Measurements from ENCODE around the gene SCPEP1.

The SCPEP1 gene

DNA sequence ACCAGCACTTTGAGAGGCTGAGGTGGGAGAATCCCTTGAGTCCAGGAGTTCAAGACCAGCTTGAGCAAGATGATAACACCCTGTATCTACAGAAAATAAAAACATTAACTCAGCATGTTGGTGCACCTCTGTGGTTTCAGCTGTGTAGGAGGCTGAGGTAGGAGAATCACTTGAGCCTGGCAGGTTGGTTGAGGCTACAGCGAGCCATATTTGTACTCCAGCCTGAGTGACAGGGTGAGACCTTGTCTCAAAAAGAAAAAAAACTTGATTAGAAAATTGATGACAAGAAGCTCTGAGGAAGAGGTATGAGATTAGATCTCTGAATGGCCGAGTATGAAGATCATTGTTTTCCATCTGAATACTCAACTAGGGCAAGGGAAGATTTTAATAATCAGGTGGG is 31.0 kb downstream of the SCPEP1 start:
- TF ChIP-seq, protein P1, sequence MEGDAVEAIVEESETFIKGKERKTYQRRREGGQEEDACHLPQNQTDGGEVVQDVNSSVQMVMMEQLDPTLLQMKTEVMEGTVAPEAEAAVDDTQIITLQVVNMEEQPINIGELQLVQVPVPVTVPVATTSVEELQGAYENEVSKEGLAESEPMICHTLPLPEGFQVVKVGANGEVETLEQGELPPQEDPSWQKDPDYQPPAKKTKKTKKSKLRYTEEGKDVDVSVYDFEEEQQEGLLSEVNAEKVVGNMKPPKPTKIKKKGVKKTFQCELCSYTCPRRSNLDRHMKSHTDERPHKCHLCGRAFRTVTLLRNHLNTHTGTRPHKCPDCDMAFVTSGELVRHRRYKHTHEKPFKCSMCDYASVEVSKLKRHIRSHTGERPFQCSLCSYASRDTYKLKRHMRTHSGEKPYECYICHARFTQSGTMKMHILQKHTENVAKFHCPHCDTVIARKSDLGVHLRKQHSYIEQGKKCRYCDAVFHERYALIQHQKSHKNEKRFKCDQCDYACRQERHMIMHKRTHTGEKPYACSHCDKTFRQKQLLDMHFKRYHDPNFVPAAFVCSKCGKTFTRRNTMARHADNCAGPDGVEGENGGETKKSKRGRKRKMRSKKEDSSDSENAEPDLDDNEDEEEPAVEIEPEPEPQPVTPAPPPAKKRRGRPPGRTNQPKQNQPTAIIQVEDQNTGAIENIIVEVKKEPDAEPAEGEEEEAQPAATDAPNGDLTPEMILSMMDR (IDR thresholded peaks at IDR 0.05; ENCODE audit: insufficient read depth, low read length, poor library complexity, severe bottlenecking): no peak
- Histone ChIP-seq H3K27me3 (replicated peaks; ENCODE audit: control insufficient read depth, insufficient read depth, low read length) (no peaks in the 10 kb centered on the region), H3K4me3 (replicated peaks; ENCODE audit: low read depth, low read length) (no peak overlapping the region), H3K36me3 (ENCODE audit: control insufficient read depth, insufficient read depth, low read length) (peaks cover 2% of the 10 kb centered on the region)
- no peak for DNase-seq (ENCODE audit: extremely low read depth, insufficient read length)

DNA sequence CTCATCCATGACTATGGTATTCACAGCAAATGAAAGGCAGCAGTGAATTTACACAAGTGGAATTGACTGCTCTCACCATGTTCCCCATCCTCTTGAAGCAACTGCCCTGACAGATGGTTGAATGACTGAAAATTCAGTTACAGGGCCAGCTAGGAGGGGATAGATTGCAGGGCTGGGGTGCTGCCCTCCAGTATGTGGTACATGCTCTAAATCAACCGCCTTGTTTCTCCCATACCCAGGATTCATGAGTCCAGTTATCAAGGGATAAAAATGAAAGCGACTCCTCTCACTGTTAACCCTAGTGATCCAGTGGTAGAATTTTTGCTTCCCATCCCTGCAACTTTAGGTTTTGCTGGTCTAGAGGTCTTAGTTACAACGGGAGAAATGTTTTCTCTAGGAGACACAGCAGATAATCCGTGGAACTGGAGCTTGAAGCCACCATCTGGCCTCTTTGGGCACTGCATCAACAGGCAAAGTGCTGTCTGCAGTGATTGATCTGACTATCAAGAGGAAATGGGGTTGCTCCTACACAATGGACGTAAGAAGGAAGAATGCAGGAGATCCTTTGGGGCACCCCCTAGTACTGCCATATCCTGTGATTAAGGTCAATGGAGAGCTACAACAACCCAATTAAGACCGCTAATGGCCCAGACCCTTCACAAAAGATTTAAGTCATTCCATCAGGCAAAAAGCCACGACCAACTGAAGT is 32.0 kb downstream of the SCPEP1 start:
- Histone ChIP-seq H3K36me3 (ENCODE audit: control insufficient read depth, insufficient read depth, low read length) (peaks cover 2% of the 10 kb centered on the region), H3K4me3 (replicated peaks; ENCODE audit: low read depth, low read length) (no peak overlapping the region), H3K27me3 (replicated peaks; ENCODE audit: control insufficient read depth, insufficient read depth, low read length) (no peaks in the 10 kb centered on the region)
- peak; percentile 37 for DNase-seq (ENCODE audit: extremely low read depth, insufficient read length)
- TF ChIP-seq, protein P1 (IDR thresholded peaks at IDR 0.05; ENCODE audit: insufficient read depth, low read length, poor library complexity, severe bottlenecking): peak; percentile 83

DNA sequence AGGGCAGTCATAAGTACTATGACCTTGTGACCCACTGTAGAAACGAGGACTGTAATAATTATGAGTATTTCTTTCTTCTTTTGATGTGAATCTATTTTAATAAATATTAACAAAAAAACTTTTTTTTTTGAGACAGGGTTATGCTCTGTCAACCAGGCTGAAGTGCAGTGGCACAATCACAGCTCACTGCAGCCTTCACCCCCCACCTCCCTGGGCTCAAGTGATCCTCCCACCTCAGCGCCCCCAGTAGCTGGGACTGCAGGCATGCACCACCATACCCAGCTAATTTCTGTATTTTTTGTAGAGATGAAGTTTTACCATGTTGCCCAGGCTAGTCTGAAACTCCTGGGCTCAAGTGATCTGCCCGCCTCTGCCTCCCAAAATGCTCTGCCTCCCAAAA is 32.6 kb downstream of the SCPEP1 start:
- TF ChIP-seq, protein P1 (IDR thresholded peaks at IDR 0.05; ENCODE audit: insufficient read depth, low read length, poor library complexity, severe bottlenecking): no peak
- DNase-seq (ENCODE audit: extremely low read depth, insufficient read length): no peak
- Histone ChIP-seq H3K36me3 (ENCODE audit: control insufficient read depth, insufficient read depth, low read length) (peaks cover 2% of the 10 kb centered on the region), H3K27me3 (replicated peaks; ENCODE audit: control insufficient read depth, insufficient read depth, low read length) (no peaks in the 10 kb centered on the region), H3K4me3 (replicated peaks; ENCODE audit: low read depth, low read length) (no peak overlapping the region)

DNA sequence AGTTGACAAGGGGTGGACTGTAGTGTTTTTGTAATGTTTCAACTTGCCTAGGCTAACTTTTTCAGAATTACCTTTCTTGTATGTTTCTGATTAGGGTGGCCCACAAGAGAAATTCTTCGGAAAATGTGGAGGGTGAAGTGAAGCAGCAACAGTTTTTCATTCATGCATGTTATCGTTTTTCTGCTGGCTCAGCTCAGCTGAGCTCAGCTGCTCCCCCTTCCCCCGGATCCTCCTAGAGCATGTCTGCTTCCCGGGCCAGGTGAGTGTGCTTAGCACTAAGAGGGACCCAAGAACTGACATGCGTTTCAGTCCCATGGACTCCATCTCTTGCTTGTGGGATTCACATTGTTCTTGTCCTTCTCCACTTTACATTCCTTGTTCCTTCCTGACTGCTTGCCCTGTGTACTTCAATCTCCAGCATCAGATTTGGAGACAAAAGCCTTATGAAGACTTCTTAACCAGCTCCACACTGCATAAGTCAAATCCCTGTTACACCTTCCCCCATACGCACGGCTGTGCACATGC is 33.6 kb downstream of the SCPEP1 start:
- Histone ChIP-seq H3K27me3 (replicated peaks; ENCODE audit: control insufficient read depth, insufficient read depth, low read length) (no peaks in the 10 kb centered on the region), H3K4me3 (replicated peaks; ENCODE audit: low read depth, low read length) (no peak overlapping the region), H3K36me3 (ENCODE audit: control insufficient read depth, insufficient read depth, low read length) (no peaks in the 10 kb centered on the region)
- TF ChIP-seq, protein P1 (IDR thresholded peaks at IDR 0.05; ENCODE audit: insufficient read depth, low read length, poor library complexity, severe bottlenecking): no peak
- DNase-seq (ENCODE audit: extremely low read depth, insufficient read length): no peak

DNA sequence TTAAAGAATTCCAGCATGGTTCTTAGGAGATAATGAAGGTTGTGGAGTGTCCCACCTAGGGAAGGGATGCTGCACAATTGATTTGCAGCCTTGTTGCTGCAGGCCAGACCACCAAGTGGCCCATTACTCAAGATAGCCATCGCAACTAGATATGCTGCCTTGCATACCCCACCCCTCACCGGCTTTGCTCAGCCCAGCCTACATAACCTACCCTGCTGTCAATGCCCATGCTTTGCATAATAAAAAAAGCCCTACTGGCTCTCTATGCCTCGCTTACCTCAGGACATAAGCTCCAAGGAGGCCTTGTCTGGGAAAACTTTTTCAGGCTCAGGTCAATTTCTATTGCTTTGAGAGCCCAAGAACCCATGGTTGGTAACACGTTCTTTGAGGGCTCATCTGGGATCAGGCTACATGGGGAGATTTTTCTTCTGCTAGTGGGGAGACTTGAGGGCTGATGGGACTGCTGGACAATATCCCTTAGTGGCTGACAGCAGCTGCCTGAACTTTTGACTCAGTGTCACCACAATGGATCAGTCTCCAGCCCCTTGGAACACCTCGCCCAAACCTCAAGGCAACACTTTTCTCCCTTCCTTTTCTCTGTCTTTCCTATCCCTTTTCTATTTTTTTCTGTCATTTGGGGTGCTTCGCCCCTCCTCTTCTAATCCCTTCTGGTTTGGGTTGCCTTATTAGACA is 38.3 kb downstream of the SCPEP1 start:
- Histone ChIP-seq H3K27me3 (replicated peaks; ENCODE audit: control insufficient read depth, insufficient read depth, low read length) (no peaks in the 10 kb centered on the region; the same call in 1 of the 2 replicates), H3K4me3 (replicated peaks; ENCODE audit: low read depth, low read length) (no peak overlapping the region), H3K36me3 (ENCODE audit: control insufficient read depth, insufficient read depth, low read length) (no peaks in the 10 kb centered on the region)
- no peak for DNase-seq (ENCODE audit: extremely low read depth, insufficient read length)
- TF ChIP-seq, protein P1 (IDR thresholded peaks at IDR 0.05; ENCODE audit: insufficient read depth, low read length, poor library complexity, severe bottlenecking): no peak

Data from GM06990 (cell line).